ENCODE measurements around the gene RILP.

RILP gene

GRCh38 chr17:1604831-1605528 lies 44.7 kb downstream of the RILP start:
- DNase-seq (ENCODE audit: low spot score) = no peak

GRCh38 chr17:1601571-1601970 lies 48.1 kb downstream of the RILP start:
- DNase-seq (ENCODE audit: low spot score) = no peak

GRCh38 chr17:1598399-1599095 lies 51.1 kb downstream of the RILP start:
- DNase-seq (ENCODE audit: low spot score) = no peak

- DNase-seq (ENCODE audit: low spot score) = peak; percentile 49
These were observed 51.8 kb downstream of the RILP start for GRCh38 chr17:1597861-1598342.

Measured in HuH-7.5 (cell line).